ENCODE measurements around the gene COQ10A. TPM values are rescaled to one million over a fixed set of nuclear protein-coding genes. Genes with fewer than 3 reads are reported as not detected.
"Not testable (repeated sequence)": the region's sequence is repeated elsewhere in the genome, so short reads cannot be mapped to it uniquely, and the experiment has no call there.

COQ10A gene
- total RNA-seq, 2 experiments from 2014 or later = 19.6 to 19.7 TPM

- DNase-seq (no peak), ATAC-seq (no peak)
- ChIA-PET CTCF (no interaction called here), POLR2A (interaction anchor here (0.8 kb wide), 1 partner anchor 9 kb away, joined by 3 read pairs; no protein-coding TSS in a partner anchor)
- H3K4me1 Mint-ChIP-seq (ENCODE audit: low read depth) = peaks cover 3% of the 10 kb centered on the region
- peaks cover 50% of the 10 kb centered on the region for H3K36me3 Mint-ChIP-seq (ENCODE audit: low read depth)
- H3K4me3 Mint-ChIP-seq = no peak overlapping the region
- no peak overlapping the region for H3K27ac Mint-ChIP-seq
- H3K9me3 Mint-ChIP-seq (ENCODE audit: insufficient read depth) = no peaks in the 10 kb centered on the region
- no peaks in the 10 kb centered on the region for H3K27me3 Mint-ChIP-seq (ENCODE audit: low read depth)
Measured at GRCh38 chr12:56282579-56282978, 15.8 kb downstream of the COQ10A start.

GRCh38 chr12:56284263-56284662 lies 17.5 kb downstream of the COQ10A start:
- H3K4me3 Mint-ChIP-seq; DNase-seq; H3K27ac Mint-ChIP-seq; H3K9me3 Mint-ChIP-seq (ENCODE audit: insufficient read depth); POLR2A ChIA-PET; ATAC-seq; H3K27me3 Mint-ChIP-seq (ENCODE audit: low read depth): not testable (repeated sequence)
- Mint-ChIP-seq H3K4me1 (ENCODE audit: low read depth) (peaks cover 11% of the 10 kb centered on the region), H3K36me3 (ENCODE audit: low read depth) (peaks cover 47% of the 10 kb centered on the region)
- CTCF ChIA-PET = interaction anchor here (1.4 kb wide), 1 partner anchor 15 kb away, joined by 4 read pairs; no protein-coding TSS in a partner anchor

- H3K36me3 Mint-ChIP-seq (ENCODE audit: low read depth) = peaks cover 51% of the 10 kb centered on the region
- H3K9me3 Mint-ChIP-seq (ENCODE audit: insufficient read depth) = no peaks in the 10 kb centered on the region
- no peaks in the 10 kb centered on the region for H3K27me3 Mint-ChIP-seq (ENCODE audit: low read depth)
- DNase-seq = no peak
- ATAC-seq = no peak
- H3K4me3 Mint-ChIP-seq = no peak overlapping the region
- H3K4me1 Mint-ChIP-seq (ENCODE audit: low read depth) = peaks cover 20% of the 10 kb centered on the region
- no peak overlapping the region for H3K27ac Mint-ChIP-seq
- CTCF ChIA-PET = interaction anchor here (1.0 to 2.0 kb wide), 2 partner anchors 8 to 20 kb away, joined by 3 to 8 read pairs; partner anchors contain the start of gene COQ10A
- POLR2A ChIA-PET = interaction anchor here (1.0 kb wide), 1 partner anchor 10 kb away, joined by 3 read pairs; no protein-coding TSS in a partner anchor
Measured at GRCh38 chr12:56286044-56286830, 19.5 kb downstream of the COQ10A start.

- Mint-ChIP-seq H3K9me3 (ENCODE audit: insufficient read depth) (no peaks in the 10 kb centered on the region), H3K36me3 (ENCODE audit: low read depth) (peaks cover 33% of the 10 kb centered on the region), H3K4me3 (no peak overlapping the region), H3K27ac (peak overlapping the region; percentile 66), H3K4me1 (ENCODE audit: low read depth) (peaks cover 31% of the 10 kb centered on the region), H3K27me3 (ENCODE audit: low read depth) (no peaks in the 10 kb centered on the region)
- DNase-seq (no peak), ATAC-seq (no peak)
- ChIA-PET POLR2A (interaction anchor here (0.6 to 1.1 kb wide), 3 partner anchors 10 to 72 kb away, joined by 3 to 5 read pairs (median 3); partner anchors contain the start of gene CNPY2), CTCF (interaction anchor here (2.5 to 3.7 kb wide), 3 partner anchors 19 to 99 kb away, joined by 6 to 18 read pairs (median 12); partner anchors contain the start of gene SMARCC2)
Measured at GRCh38 chr12:56288705-56289387, 22.1 kb downstream of the COQ10A start.

GRCh38 chr12:56293795-56294194 lies 27.1 kb downstream of the COQ10A start:
- Mint-ChIP-seq H3K36me3 (ENCODE audit: low read depth) (peaks cover 50% of the 10 kb centered on the region), H3K27me3 (ENCODE audit: low read depth) (no peaks in the 10 kb centered on the region), H3K4me1 (ENCODE audit: low read depth) (peaks cover 50% of the 10 kb centered on the region), H3K27ac (no peak overlapping the region), H3K9me3 (ENCODE audit: insufficient read depth) (no peaks in the 10 kb centered on the region), H3K4me3 (no peak overlapping the region)
- ATAC-seq = no peak
- ChIA-PET POLR2A (no interaction called here), CTCF (no interaction called here)
- DNase-seq = no peak

DNA sequence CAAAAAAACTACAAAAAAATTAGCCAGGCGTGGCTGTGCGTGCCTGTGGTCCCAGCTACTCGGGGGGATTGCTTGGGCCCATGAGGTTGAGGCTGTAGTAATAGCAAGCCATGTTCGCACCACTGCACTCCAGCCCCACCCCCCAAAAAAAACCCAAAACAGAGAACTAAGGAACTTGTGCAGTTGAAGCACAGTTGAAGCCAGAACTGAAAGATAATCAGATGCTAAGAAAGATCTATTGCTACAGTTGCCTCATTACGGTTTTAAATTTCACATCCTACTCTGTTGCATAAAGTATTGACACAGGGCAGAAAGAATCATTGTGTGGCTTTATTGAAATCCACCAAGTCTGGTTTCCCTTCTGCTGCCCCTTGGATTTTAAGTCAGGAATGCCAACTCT lies 29.6 kb downstream of the COQ10A start:
- H3K27me3 Mint-ChIP-seq (ENCODE audit: low read depth) = no peaks in the 10 kb centered on the region
- no peak overlapping the region for H3K27ac Mint-ChIP-seq
- no peaks in the 10 kb centered on the region for H3K9me3 Mint-ChIP-seq (ENCODE audit: insufficient read depth)
- no peak for DNase-seq
- H3K36me3 Mint-ChIP-seq (ENCODE audit: low read depth) = peaks cover 44% of the 10 kb centered on the region
- peaks cover 52% of the 10 kb centered on the region for H3K4me1 Mint-ChIP-seq (ENCODE audit: low read depth)
- H3K4me3 Mint-ChIP-seq = no peak overlapping the region
- ChIA-PET CTCF (interaction anchor here (0.8 to 1.7 kb wide), 3 partner anchors 25 to 38 kb away, joined by 3 to 6 read pairs (median 4); partner anchors contain the start of gene ANKRD52), POLR2A (interaction anchor here (0.7 kb wide), 1 partner anchor 20 kb away, joined by 3 read pairs; the partner anchor contains the start of gene CNPY2)
- ATAC-seq = no peak

GRCh38 chr12:56297400-56297799 lies 30.7 kb downstream of the COQ10A start:
- peaks cover 56% of the 10 kb centered on the region for H3K4me1 Mint-ChIP-seq (ENCODE audit: low read depth)
- peaks cover 51% of the 10 kb centered on the region for H3K36me3 Mint-ChIP-seq (ENCODE audit: low read depth)
- H3K27me3 Mint-ChIP-seq (ENCODE audit: low read depth) = no peaks in the 10 kb centered on the region
- H3K9me3 Mint-ChIP-seq (ENCODE audit: insufficient read depth) = no peaks in the 10 kb centered on the region
- DNase-seq (no peak), ATAC-seq (no peak)
- no peak overlapping the region for H3K27ac Mint-ChIP-seq
- ChIA-PET CTCF (interaction anchor here (1.0 to 3.0 kb wide), 7 partner anchors 18 to 178 kb away, joined by 4 to 14 read pairs (median 6); partner anchors contain the start of genes ANKRD52, CNPY2, COQ10A and ZC3H10), POLR2A (interaction anchor here (0.8 to 1.2 kb wide), 2 partner anchors 18 to 75 kb away, joined by 3 read pairs; partner anchors contain the start of genes CNPY2 and RNF41)
- H3K4me3 Mint-ChIP-seq = peak overlapping the region; percentile 22

- H3K27ac Mint-ChIP-seq = peak overlapping the region; percentile 91
- H3K4me3 Mint-ChIP-seq = peak overlapping the region; percentile 97
- POLR2A ChIA-PET = interaction anchor here (0.6 to 1.4 kb wide), 6 partner anchors 10 to 330 kb away, joined by 3 to 5 read pairs (median 3); partner anchors contain the start of genes SMARCC2 and TIMELESS
- CTCF ChIA-PET = interaction anchor here (0.5 to 3.0 kb wide), 12 partner anchors 7 to 329 kb away, joined by 3 to 14 read pairs (median 4); partner anchors contain the start of genes ANKRD52, CNPY2, RNF41 and SPRYD4
- H3K27me3 Mint-ChIP-seq (ENCODE audit: low read depth) = no peaks in the 10 kb centered on the region
- DNase-seq (peak; percentile 25), ATAC-seq (no peak)
- peaks cover 52% of the 10 kb centered on the region for H3K4me1 Mint-ChIP-seq (ENCODE audit: low read depth)
- peaks cover 47% of the 10 kb centered on the region for H3K36me3 Mint-ChIP-seq (ENCODE audit: low read depth)
- no peaks in the 10 kb centered on the region for H3K9me3 Mint-ChIP-seq (ENCODE audit: insufficient read depth)
Measured at GRCh38 chr12:56298828-56299227, 32.1 kb downstream of the COQ10A start.

- ChIA-PET POLR2A (interaction anchor here (0.7 to 1.4 kb wide), 5 partner anchors 59 to 329 kb away, joined by 3 to 5 read pairs (median 3); partner anchors contain the start of gene TIMELESS), CTCF (interaction anchor here (0.8 to 3.0 kb wide), 11 partner anchors 8 to 329 kb away, joined by 3 to 14 read pairs (median 4); partner anchors contain the start of genes ANKRD52, CNPY2, RNF41 and SPRYD4)
- peaks cover 44% of the 10 kb centered on the region for H3K36me3 Mint-ChIP-seq (ENCODE audit: low read depth)
- peak; percentile 12 for ATAC-seq
- H3K4me1 Mint-ChIP-seq (ENCODE audit: low read depth) = peaks cover 52% of the 10 kb centered on the region
- peak; percentile 53 for DNase-seq
- peak overlapping the region; percentile 97 for H3K4me3 Mint-ChIP-seq
- peak overlapping the region; percentile 91 for H3K27ac Mint-ChIP-seq
- H3K27me3 Mint-ChIP-seq (ENCODE audit: low read depth) = no peaks in the 10 kb centered on the region
- no peaks in the 10 kb centered on the region for H3K9me3 Mint-ChIP-seq (ENCODE audit: insufficient read depth)
Measured at GRCh38 chr12:56299308-56299852, 32.6 kb downstream of the COQ10A start.

DNA sequence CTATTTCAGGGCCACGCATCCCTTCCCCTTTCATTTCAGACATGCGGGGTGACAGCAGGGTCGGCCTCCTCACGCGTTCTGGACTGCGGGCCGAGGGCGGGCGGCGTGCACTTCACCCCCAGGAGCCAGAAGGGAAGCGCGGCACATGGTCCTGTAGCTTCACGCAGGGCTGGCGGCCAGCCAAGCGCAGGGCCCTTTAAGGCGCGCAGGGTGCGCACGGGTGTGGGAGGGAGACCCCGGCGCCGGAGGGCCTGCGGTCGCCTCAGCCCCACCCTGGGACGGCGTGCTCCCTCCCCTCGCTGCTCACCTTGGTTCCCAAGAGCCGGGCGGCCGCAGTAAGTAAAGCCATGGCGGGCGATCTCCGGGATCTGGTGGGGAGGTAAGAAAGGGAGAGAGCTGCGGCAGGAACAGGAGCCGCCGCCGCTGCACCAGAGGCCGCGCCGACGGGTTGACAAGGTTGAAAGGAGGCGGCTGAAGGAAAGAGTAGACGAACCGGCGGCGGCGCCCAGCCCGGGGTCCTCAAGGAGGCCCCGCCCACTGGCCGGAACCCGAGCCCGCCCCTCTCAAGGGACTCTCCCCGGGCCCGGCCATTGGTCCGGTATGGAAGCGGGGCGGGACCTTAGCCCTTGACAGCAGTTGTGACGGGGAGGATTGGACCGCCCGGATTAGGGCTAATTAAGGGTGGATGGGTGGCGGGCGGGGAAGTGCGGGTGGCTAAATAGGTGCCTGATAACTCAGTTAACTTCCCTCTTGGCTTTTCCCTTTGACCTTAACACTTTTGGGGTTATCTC lies 33.3 kb downstream of the COQ10A start, which contains the start of gene CS:
CS (minus strand) TSS at position 478 of the 791 bp plus-strand sequence; CDS start at position 349, 129 bp downstream.
- no peaks in the 10 kb centered on the region for H3K9me3 Mint-ChIP-seq (ENCODE audit: insufficient read depth)
- CTCF ChIA-PET = interaction anchor here (0.9 to 3.0 kb wide), 8 partner anchors 9 to 181 kb away, joined by 3 to 14 read pairs (median 4); partner anchors contain the start of genes ANKRD52, CNPY2, RNF41 and ZC3H10
- H3K27me3 Mint-ChIP-seq (ENCODE audit: low read depth) = no peaks in the 10 kb centered on the region
- peak; percentile 99 for DNase-seq
- peak; percentile 97 for ATAC-seq
- peak within 1 kb of the TSS; percentile 97 for H3K4me3 Mint-ChIP-seq
- POLR2A ChIA-PET = interaction anchor here (0.7 to 1.4 kb wide), 6 partner anchors 58 to 149 kb away, joined by 3 to 5 read pairs (median 3); partner anchors contain the start of genes MYL6 and TIMELESS
- peak within 1 kb of the TSS; percentile 91 for H3K27ac Mint-ChIP-seq
- H3K4me1 Mint-ChIP-seq (ENCODE audit: low read depth) = peaks cover 52% of the 10 kb centered on the region
- peaks cover 45% of the 10 kb centered on the region for H3K36me3 Mint-ChIP-seq (ENCODE audit: low read depth)

Data from activated CD8-positive, alpha-beta T cell treated with anti-CD3 and anti-CD28 coated beads, Interleukin-2, amount 10 ng/mL, durations not matched to agents 7 days and 5 days (primary cell).